GM23338 (cell line): ENCODE measurements around the gene MRPS12. TPM values are rescaled to one million over a fixed set of nuclear protein-coding genes. Genes with fewer than 3 reads are reported as not detected.

ENCODE experiments used
- ATAC-seq: fragments of 200-7000 bp; cut with Tn5 transposase; 3 replicates; pipeline ENCODE4 v1.9.1; 2020
- DNase-seq: peaks from one replicate; pipeline ENCODE4 v3.0.0-alpha.2; 2015; ENCODE audit warnings: low spot score
- H2AFZ ChIP-seq: fragments of 200-600 bp; sonication (generic); 2 replicates; pipeline ENCODE4 v1.8.0; 2016; ENCODE audit warnings: antibody characterized with exemption, mild to moderate bottlenecking, moderate library complexity
- H3F3A ChIP-seq: fragments of 200-600 bp; sonication (generic); replicated peaks from 2 replicates; pipeline ENCODE4 v1.8.0; 2017; ENCODE audit warnings: antibody characterized with exemption, mixed run types, low read depth
- H3K27ac ChIP-seq: fragments of 200-600 bp; sonication (generic); 2 replicates; pipeline ENCODE4 v1.6.1; 2016; ENCODE audit warnings: low read depth
- H3K27me3 ChIP-seq: fragments of 200-600 bp; sonication (generic); 2 replicates; pipeline ENCODE4 v1.8.0; 2016; ENCODE audit warnings: mild to moderate bottlenecking, mixed run types, moderate library complexity; ENCODE audit not compliant: insufficient read depth
- H3K36me3 ChIP-seq: fragments of 200-600 bp; sonication (generic); 2 replicates; pipeline ENCODE4 v1.8.0; 2016; ENCODE audit warnings: mild to moderate bottlenecking; ENCODE audit not compliant: insufficient read depth
- H3K4me1 ChIP-seq: fragments of 200-600 bp; sonication (generic); 2 replicates; pipeline ENCODE4 v1.8.0; 2016; ENCODE audit warnings: mild to moderate bottlenecking, moderate library complexity; ENCODE audit not compliant: insufficient read depth
- H3K4me2 ChIP-seq: fragments of 200-600 bp; sonication (generic); 2 replicates; pipeline ENCODE4 v1.7.1; 2017; ENCODE audit warnings: mixed run types
- H3K4me3 ChIP-seq: fragments of 200-600 bp; sonication (generic); 2 replicates; pipeline ENCODE4 v1.6.1; 2016; ENCODE audit warnings: mixed run types
- H3K79me2 ChIP-seq: fragments of 200-600 bp; sonication (generic); replicated peaks from 2 replicates; pipeline ENCODE4 v1.8.0; 2017; ENCODE audit warnings: mild to moderate bottlenecking; ENCODE audit not compliant: insufficient read depth
- H3K9me2 ChIP-seq: fragments of 200-600 bp; sonication (generic); 2 replicates; pipeline ENCODE4 v1.8.0; 2017; ENCODE audit not compliant: insufficient read depth
- H4K20me1 ChIP-seq: fragments of 200-600 bp; sonication (generic); replicated peaks from 2 replicates; pipeline ENCODE4 v1.8.0; 2017; ENCODE audit warnings: mild to moderate bottlenecking; ENCODE audit not compliant: insufficient read depth
- H3K27ac Mint-ChIP-seq: 2 replicates; pipeline ENCODE4 v1.8.0; 2020; ENCODE audit warnings: inconsistent platforms, mild to moderate bottlenecking, moderate library complexity, mixed read lengths
- H3K27me3 Mint-ChIP-seq: 3 replicates; pipeline ENCODE4 v1.8.0; 2022; ENCODE audit warnings: low read depth, mild to moderate bottlenecking, moderate library complexity, mixed read lengths, inconsistent platforms; ENCODE audit not compliant: insufficient read depth, poor library complexity
- H3K36me3 Mint-ChIP-seq: 3 replicates; pipeline ENCODE4 v1.8.0; 2021; ENCODE audit warnings: low read depth, mild to moderate bottlenecking, inconsistent platforms, moderate library complexity, mixed read lengths
- H3K4me1 Mint-ChIP-seq: 3 replicates; pipeline ENCODE4 v1.8.0; 2020; ENCODE audit warnings: mild to moderate bottlenecking, inconsistent platforms, mixed read lengths
- H3K4me3 Mint-ChIP-seq: 3 replicates; pipeline ENCODE4 v1.8.0; 2021; ENCODE audit warnings: moderate library complexity, mild to moderate bottlenecking, inconsistent platforms, mixed read lengths
- H3K9me3 Mint-ChIP-seq: 3 replicates; pipeline ENCODE4 v1.8.0; 2020; ENCODE audit warnings: moderate library complexity, mild to moderate bottlenecking, inconsistent platforms, mixed read lengths
- CREB1 ChIP-seq: fragments of 250-450 bp; sonication (Bioruptor Pico); IDR thresholded peaks from 2 replicates; pipeline ENCODE4 v1.5.0; 2020; ENCODE audit warnings: low read depth, mild to moderate bottlenecking, moderate library complexity
- EZH2 ChIP-seq: fragments of 200-600 bp; sonication (generic); IDR thresholded peaks from one replicate; pipeline ENCODE4 v1.8.0; 2017; ENCODE audit warnings: antibody characterized with exemption, mild to moderate bottlenecking, low read depth; ENCODE audit not compliant: unreplicated experiment
- NANOG ChIP-seq: IDR thresholded peaks from 2 replicates; pipeline ENCODE4 v1.6.1; 2016; ENCODE audit warnings: antibody characterized with exemption, borderline replicate concordance
- POLR2AphosphoS5 ChIP-seq: IDR thresholded peaks from 2 replicates; pipeline ENCODE4 v1.6.1; 2016; ENCODE audit warnings: antibody characterized with exemption, low read depth
- STAT1 ChIP-seq: IDR thresholded peaks from one replicate; pipeline ENCODE4 v1.6.1; 2016; ENCODE audit warnings: antibody characterized with exemption; ENCODE audit not compliant: unreplicated experiment
- ZNF114 ChIP-seq: fragments of 250-450 bp; sonication (Bioruptor Pico); IDR thresholded peaks from 2 replicates; pipeline ENCODE4 v1.5.0; 2020; ENCODE audit warnings: mild to moderate bottlenecking, moderate library complexity
- polyA plus RNA-seq: library from polyadenylated mRNA; unstranded; fragments of >200 nt; fragmentation: Nextera tagmentation; extraction: Ambion mirVana; gene quantifications from 2 replicates; pipeline ENCODE4 v1.2.1, GENCODE V29; 2016
- total RNA-seq: library from RNA; depleted of rRNA; stranded (reverse); fragments of >200 nt; shearing (Covaris generic); gene quantifications from 2 replicates; pipeline ENCODE4 v1.2.3, GENCODE V29; 2014
- TF ChIP-seq, protein P1 (sequence below), 2 experiments: fragments of 200-600 bp in 1 of 2; sonication (generic) in 1 of 2; conservative IDR thresholded peaks; 2 replicates each; pipeline versions ENCODE4 v1.5.1 to v1.6.1; 2016 to 2017; ENCODE audit warnings: antibody characterized with exemption in 2 of 2, low read depth in 2 of 2, mild to moderate bottlenecking in 2 of 2, moderate library complexity in 1 of 2

MRPS12 gene
- total and polyA plus RNA-seq, 2 experiments from 2014 or later, result 74.1 to 86.3 TPM

DNA sequence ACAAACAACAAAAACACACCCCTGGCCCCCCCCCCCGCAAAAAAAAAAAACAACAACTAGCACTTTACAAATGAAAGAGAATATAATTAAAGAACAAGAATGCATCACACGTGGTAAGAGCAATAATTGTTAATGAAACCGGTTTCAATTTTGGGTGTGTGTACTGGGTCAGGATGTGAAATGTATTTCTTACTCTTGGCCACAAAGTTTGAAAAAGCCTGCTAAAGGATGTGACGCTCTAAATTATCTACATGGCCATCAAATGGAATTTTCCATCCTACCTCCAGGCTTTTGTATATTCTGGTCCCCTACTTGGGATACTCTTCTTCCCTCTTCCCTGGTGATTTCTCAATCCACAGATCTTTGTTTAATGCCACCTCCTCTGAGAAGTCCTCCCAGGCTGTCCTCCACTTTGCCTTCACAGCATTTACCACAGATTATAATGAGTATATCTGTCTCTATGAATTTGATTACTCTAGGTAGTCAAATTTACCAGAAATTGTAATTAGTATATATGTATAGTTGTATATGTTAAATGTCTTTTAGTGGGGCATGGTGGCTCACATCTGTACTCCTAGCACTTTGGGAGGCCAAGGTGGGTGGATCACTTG is 2.2 kb upstream of the MRPS12 start (continued):
- TF ChIP-seq STAT1 (no peak), EZH2 (no peak), NANOG (no peak)
- TF ChIP-seq, protein P1, sequence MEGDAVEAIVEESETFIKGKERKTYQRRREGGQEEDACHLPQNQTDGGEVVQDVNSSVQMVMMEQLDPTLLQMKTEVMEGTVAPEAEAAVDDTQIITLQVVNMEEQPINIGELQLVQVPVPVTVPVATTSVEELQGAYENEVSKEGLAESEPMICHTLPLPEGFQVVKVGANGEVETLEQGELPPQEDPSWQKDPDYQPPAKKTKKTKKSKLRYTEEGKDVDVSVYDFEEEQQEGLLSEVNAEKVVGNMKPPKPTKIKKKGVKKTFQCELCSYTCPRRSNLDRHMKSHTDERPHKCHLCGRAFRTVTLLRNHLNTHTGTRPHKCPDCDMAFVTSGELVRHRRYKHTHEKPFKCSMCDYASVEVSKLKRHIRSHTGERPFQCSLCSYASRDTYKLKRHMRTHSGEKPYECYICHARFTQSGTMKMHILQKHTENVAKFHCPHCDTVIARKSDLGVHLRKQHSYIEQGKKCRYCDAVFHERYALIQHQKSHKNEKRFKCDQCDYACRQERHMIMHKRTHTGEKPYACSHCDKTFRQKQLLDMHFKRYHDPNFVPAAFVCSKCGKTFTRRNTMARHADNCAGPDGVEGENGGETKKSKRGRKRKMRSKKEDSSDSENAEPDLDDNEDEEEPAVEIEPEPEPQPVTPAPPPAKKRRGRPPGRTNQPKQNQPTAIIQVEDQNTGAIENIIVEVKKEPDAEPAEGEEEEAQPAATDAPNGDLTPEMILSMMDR (conservative IDR thresholded peaks at IDR 0.05; ENCODE audit: low read depth in 2 of 2), result no peak

DNA sequence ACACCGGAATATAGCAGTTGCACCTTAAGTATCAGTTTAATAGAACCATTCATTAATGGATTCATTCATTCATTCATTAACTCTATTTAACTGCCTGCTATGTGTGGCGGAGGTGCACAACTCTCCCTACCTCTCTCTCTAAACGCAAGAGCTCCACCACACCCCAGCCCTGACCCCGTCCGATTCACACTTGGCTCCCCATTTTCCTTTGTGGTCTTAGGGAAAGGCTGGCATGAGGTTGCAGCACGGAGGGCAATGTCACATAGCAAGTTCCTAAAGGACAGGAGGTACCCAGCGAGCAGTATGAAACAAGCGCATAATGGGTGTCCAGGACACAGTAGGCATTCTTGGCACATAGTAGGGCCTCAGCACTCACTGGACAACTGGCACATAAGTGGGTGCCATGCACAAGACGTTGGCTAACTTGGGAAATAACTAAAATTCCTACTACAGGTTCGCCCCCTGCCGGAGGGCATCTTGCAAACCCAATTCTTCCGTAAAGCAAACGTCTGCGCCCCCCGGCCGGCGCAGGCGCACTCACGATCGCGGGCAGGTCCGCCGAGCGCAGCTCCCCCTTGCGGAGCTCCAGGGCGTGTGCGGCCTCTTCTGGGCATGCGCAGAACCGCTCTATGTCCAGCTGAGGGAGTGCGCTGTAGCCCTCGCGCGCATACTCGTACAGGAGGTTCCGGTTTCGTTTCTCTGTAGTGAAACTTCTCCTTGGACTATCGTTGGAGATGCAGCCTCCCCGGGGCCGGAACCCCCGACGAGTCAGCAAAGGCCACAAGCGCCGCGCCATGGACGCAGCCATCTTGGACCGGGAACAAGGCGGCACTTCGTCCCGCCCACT is 592 bp upstream of the MRPS12 start, which contains the start of gene SARS2:
TSS of gene SARS2 (minus strand) at position 835 of the 847 bp plus-strand sequence. CDS start at position 808, 27 bp downstream.
- peaks cover 21% of the 10 kb centered on the region for H3K9me3 Mint-ChIP-seq
- peaks cover 66% of the 10 kb centered on the region for H3K36me3 Mint-ChIP-seq
- H3K27me3 Mint-ChIP-seq, result peaks cover 6% of the 10 kb centered on the region

More for the DNA sequence above, 592 bp upstream of the MRPS12 start, which contains the start of gene SARS2:
- Histone ChIP-seq H3F3A (peaks cover 4% of the 10 kb centered on the region; the same call in 1 of the 2 replicates), H3K27ac (peak within 1 kb of the TSS; percentile 88), H3K4me2 (peak within 1 kb of the TSS; percentile 99), H3K36me3 (peaks cover 16% of the 10 kb centered on the region; the same call in 1 of the 2 replicates), H3K4me1 (peaks cover 8% of the 10 kb centered on the region), H3K9me2 (no peaks in the 10 kb centered on the region), H3K79me2 (peaks cover 43% of the 10 kb centered on the region), H4K20me1 (peaks cover 9% of the 10 kb centered on the region; the same call in 1 of the 2 replicates), H3K27me3 (no peaks in the 10 kb centered on the region), H2AFZ (peak within 1 kb of the TSS; percentile 68; the same call in 1 of the 2 replicates), H3K4me3 (peak within 1 kb of the TSS; percentile 100)
- Mint-ChIP-seq H3K4me3 (peak within 1 kb of the TSS; percentile 100), H3K27ac (peak within 1 kb of the TSS; percentile 99), H3K4me1 (peaks cover 8% of the 10 kb centered on the region; the same call in 2 of the 3 replicates)
- TF ChIP-seq EZH2 (no peak), POLR2AphosphoS5 (peak; percentile 86), ZNF114 (CRISPR knock-in tag) (no peak), CREB1 (peak; percentile 9; the same call in 1 of the 2 replicates), STAT1 (no peak)
- TF ChIP-seq, protein P1 (conservative IDR thresholded peaks at IDR 0.05; ENCODE audit: low read depth in 2 of 2), result peak; percentile 91 to 97
- DNase-seq (peak; percentile 97), ATAC-seq (peak; percentile 52)
